ENCODE data around the gene SH2D2A. TPM values are rescaled to one million over a fixed set of nuclear protein-coding genes. Genes with fewer than 3 reads are reported as not detected.

SH2D2A gene
- total and polyA plus RNA-seq, 2 donors (not counting 3 experiments of a cell fraction or from before 2014, with no cell fraction given): 0.92 to 1.1 TPM

DNA sequence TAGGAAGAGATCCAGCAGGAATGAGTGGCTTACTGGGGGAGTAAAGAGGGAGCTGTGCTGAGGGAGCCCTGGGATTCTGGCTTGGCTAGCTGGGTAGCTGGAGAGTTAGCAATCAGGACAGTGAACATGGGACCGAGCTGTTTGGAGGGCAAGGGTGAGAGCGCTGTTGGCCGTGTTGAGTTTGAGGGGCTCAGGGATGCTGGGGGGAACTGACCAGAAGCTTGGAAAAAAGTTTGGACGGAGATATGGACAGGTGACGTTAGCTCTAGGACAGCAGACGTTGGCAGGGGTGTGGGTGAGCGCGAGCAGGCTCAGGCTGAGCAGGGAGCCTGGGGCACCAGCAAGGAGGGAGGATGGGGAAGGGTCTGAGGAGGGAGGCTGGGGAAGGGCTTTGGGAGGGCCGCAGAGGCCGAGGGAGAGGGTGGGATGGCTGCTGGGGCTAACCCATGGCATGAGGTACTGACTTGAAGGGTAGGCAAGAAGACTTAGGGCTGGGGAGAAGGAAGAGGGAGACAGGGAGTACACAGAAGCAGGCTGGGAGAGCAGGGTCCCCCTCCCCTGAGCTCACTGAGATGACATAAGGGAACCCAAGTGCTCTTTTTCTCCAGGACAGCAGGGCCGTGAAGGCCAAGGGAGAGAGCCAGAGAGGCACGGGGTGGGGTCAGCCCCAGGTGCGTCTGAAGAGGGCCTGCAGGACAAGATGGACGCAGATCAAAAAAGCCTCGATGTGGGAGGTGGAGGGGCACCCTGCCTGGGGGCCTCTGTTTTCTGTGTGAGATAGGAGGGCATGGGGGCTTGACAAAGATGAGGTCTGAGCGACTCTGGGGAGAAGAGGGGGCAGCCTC is 8.2 kb downstream of the SH2D2A start:
- dilution Hi-C loops (cut with MboI; ENCODE audit: extremely low pct_ligation_motif_present, low sequenced_read_pairs): no loop called here

More for the DNA sequence above, 8.2 kb downstream of the SH2D2A start:
- Histone ChIP-seq H3K36me3 (ENCODE audit: control insufficient read depth in 2 of 2, extremely low read depth in 1 of 2, insufficient read depth in 2 of 2, low read length in 2 of 2) (no peaks in the 10 kb centered on the region), H3K9me1 (replicated peaks; ENCODE audit: control insufficient read depth, extremely low read depth, insufficient read depth, low read length) (no peaks in the 10 kb centered on the region), H2AFZ (ENCODE audit: low read depth, low read length) (no peak overlapping the region), H3K9me3 (replicated peaks; ENCODE audit: control insufficient read depth, insufficient read depth, low read length) (no peaks in the 10 kb centered on the region), H3K27ac (ENCODE audit: insufficient read depth, low read depth, low read length) (no peak overlapping the region), H4K20me1 (replicated peaks; ENCODE audit: control insufficient read depth, extremely low read depth, insufficient read depth, low read length) (no peaks in the 10 kb centered on the region), H3K9ac (replicated peaks; ENCODE audit: extremely low read depth, insufficient read depth, low read length) (no peak overlapping the region), H3K79me2 (ENCODE audit: control insufficient read depth, insufficient read depth, low read length) (no peaks in the 10 kb centered on the region), H3K27me3 (ENCODE audit: control insufficient read depth in 2 of 2, insufficient read depth in 2 of 2, low read length in 2 of 2) (no peaks in the 10 kb centered on the region), H3K4me1 (ENCODE audit: control insufficient read depth, extremely low read depth, insufficient read depth, low read length) (peaks cover 11% of the 10 kb centered on the region), H3K4me3 (replicated peaks in 1 of 3; ENCODE audit: insufficient read depth in 1 of 3, low read depth in 1 of 3, low read length in 3 of 3) (no peak overlapping the region), H3K4me2 (ENCODE audit: insufficient read depth, low read length) (no peak overlapping the region)
- ChIA-PET POLR2A (no interaction called here), CTCF (interaction anchor here (0.7 to 2.0 kb wide), 9 partner anchors 9 to 119 kb away, joined by 3 to 11 read pairs (median 4); no protein-coding TSS in a partner anchor)
- no peak for TF ChIP-seq JUN (IDR thresholded peaks at IDR 0.05; ENCODE audit: borderline replicate concordance, insufficient read depth, insufficient read length, low read depth)
- TF ChIP-seq GATA2 (IDR thresholded peaks at IDR 0.05; ENCODE audit: insufficient read depth, insufficient read length, low read depth, low read length): no peak
- no peak for TF ChIP-seq POLR2AphosphoS5 (IDR thresholded peaks at IDR 0.05; ENCODE audit: insufficient read depth, low read depth, low read length)
- TF ChIP-seq, protein P1, sequence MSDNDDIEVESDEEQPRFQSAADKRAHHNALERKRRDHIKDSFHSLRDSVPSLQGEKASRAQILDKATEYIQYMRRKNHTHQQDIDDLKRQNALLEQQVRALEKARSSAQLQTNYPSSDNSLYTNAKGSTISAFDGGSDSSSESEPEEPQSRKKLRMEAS (IDR thresholded peaks at IDR 0.05; ENCODE audit: insufficient read depth, insufficient read length): no peak
- no peak for TF ChIP-seq EZH2 (IDR thresholded peaks at IDR 0.05; ENCODE audit: borderline replicate concordance, low read depth, low read length, severe bottlenecking)
- TF ChIP-seq, protein P2, sequence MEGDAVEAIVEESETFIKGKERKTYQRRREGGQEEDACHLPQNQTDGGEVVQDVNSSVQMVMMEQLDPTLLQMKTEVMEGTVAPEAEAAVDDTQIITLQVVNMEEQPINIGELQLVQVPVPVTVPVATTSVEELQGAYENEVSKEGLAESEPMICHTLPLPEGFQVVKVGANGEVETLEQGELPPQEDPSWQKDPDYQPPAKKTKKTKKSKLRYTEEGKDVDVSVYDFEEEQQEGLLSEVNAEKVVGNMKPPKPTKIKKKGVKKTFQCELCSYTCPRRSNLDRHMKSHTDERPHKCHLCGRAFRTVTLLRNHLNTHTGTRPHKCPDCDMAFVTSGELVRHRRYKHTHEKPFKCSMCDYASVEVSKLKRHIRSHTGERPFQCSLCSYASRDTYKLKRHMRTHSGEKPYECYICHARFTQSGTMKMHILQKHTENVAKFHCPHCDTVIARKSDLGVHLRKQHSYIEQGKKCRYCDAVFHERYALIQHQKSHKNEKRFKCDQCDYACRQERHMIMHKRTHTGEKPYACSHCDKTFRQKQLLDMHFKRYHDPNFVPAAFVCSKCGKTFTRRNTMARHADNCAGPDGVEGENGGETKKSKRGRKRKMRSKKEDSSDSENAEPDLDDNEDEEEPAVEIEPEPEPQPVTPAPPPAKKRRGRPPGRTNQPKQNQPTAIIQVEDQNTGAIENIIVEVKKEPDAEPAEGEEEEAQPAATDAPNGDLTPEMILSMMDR (IDR thresholded peaks at IDR 0.05; ENCODE audit: extremely low read depth in 1 of 2, insufficient read depth in 1 of 2, low read depth in 1 of 2, low read length in 2 of 2): no peak
- TF ChIP-seq POLR2A (IDR thresholded peaks at IDR 0.05; ENCODE audit: low read depth, low read length): no peak
- no peak for TF ChIP-seq FOS (IDR thresholded peaks at IDR 0.05; ENCODE audit: borderline replicate concordance, insufficient read depth, low read length)
- no peak for TF ChIP-seq MYC (IDR thresholded peaks at IDR 0.05; ENCODE audit: low read depth, low read length)
- no peak for FAIRE-seq
- intact Hi-C loops (cut with micrococcal nuclease): no loop called here
- DNase-seq (ENCODE audit: low read depth, low spot score): no peak
- BruUV-seq (replicated peaks): no TSS peak

All from endothelial cell of umbilical vein (primary cell).